Upper lobe of right lung (tissue), 1 donor: Measurements from ENCODE around the gene SLC38A3. TPM values are rescaled to one million over a fixed set of nuclear protein-coding genes. Genes with fewer than 3 reads are reported as not detected.

Experiments
- ATAC-seq: fragments of 200-7000 bp; cut with Tn5 transposase; one replicate; pipeline ENCODE4 v1.9.1; 2020; ENCODE audit warnings: mild to moderate bottlenecking, moderate library complexity
- DNase-seq: peaks from one replicate; pipeline ENCODE4 v3.0.0-alpha.2; 2020
- H3K27ac ChIP-seq: fragments of 200-600 bp; one replicate; pipeline ENCODE4 v1.8.0; 2022
- H3K27me3 ChIP-seq: fragments of 200-600 bp; one replicate; pipeline ENCODE4 v1.8.0; 2022; ENCODE audit warnings: mild to moderate bottlenecking
- H3K36me3 ChIP-seq: fragments of 200-600 bp; one replicate; pipeline ENCODE4 v1.8.0; 2022
- H3K4me1 ChIP-seq: fragments of 200-600 bp; one replicate; pipeline ENCODE4 v1.8.0; 2022
- H3K4me3 ChIP-seq: fragments of 200-600 bp; one replicate; pipeline ENCODE4 v1.8.0; 2022; ENCODE audit warnings: mild to moderate bottlenecking
- H3K9me3 ChIP-seq: fragments of 200-600 bp; one replicate; pipeline ENCODE4 v1.8.0; 2022
- intact Hi-C: fragments of 100-400 bp; cut with DNase I; formaldehyde crosslinking; loops from one replicate; pipeline ENCODE4 v1.11.0; 2022
- total RNA-seq: library from RNA; stranded (reverse); fragmentation: NEBNext Ultra II Directional; extraction: Animal tissue kit (Norgen Biotek cat#: 25700); gene quantifications from one replicate; pipeline ENCODE4 v1.2.1, GENCODE V29; 2021
- TF ChIP-seq, protein P1 (sequence below): fragments of 200-600 bp; IDR thresholded peaks from one replicate; pipeline ENCODE4 v1.8.0; 2022; ENCODE audit warnings: antibody characterized with exemption
- donor health status: DM: no; HTN: yes; CAD: no; lungs with severe emphysema.

Gene SLC38A3
- total RNA-seq, 1 donor from 2014 or later = not detected

GRCh38 chr3:50158530-50159146 is 46.4 kb upstream of the SLC38A3 start:
- ATAC-seq (no peak), DNase-seq (no peak)
- TF ChIP-seq, protein P1, sequence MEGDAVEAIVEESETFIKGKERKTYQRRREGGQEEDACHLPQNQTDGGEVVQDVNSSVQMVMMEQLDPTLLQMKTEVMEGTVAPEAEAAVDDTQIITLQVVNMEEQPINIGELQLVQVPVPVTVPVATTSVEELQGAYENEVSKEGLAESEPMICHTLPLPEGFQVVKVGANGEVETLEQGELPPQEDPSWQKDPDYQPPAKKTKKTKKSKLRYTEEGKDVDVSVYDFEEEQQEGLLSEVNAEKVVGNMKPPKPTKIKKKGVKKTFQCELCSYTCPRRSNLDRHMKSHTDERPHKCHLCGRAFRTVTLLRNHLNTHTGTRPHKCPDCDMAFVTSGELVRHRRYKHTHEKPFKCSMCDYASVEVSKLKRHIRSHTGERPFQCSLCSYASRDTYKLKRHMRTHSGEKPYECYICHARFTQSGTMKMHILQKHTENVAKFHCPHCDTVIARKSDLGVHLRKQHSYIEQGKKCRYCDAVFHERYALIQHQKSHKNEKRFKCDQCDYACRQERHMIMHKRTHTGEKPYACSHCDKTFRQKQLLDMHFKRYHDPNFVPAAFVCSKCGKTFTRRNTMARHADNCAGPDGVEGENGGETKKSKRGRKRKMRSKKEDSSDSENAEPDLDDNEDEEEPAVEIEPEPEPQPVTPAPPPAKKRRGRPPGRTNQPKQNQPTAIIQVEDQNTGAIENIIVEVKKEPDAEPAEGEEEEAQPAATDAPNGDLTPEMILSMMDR = no peak
- Histone ChIP-seq H3K4me3 (no peak overlapping the region), H3K27me3 (no peaks in the 10 kb centered on the region), H3K27ac (peak overlapping the region; percentile 45), H3K9me3 (no peaks in the 10 kb centered on the region), H3K36me3 (no peaks in the 10 kb centered on the region), H3K4me1 (peaks cover 64% of the 10 kb centered on the region)
- intact Hi-C loops = no loop called here

DNA sequence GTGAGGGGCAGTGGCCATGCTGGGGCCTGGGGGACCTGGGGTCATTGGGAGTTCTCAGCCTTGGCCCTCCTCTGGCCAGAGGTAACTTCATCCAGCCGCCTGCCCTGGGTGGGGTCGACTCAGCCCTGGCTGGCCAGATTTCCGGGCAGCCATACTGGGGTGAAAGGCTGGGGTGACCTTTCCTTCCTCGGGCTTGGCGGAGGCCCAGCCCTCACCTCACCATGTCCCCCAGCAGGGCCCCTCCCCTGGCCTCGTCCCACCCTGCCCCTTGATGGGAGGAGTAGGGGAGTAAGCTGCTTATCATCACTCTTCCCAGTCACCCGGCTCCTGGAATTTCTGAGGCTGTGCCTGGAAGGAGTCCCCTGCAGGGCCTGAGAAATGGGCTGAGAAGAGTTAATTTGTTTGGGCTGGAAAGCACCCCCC is 44.5 kb upstream of the SLC38A3 start:
- peaks cover 75% of the 10 kb centered on the region for H3K4me1 ChIP-seq
- intact Hi-C loops = no loop called here

GRCh38 chr3:50161320-50161719 is 43.8 kb upstream of the SLC38A3 start:
- H3K36me3 ChIP-seq = no peaks in the 10 kb centered on the region
- peak overlapping the region; percentile 75 for H3K27ac ChIP-seq
- ATAC-seq = no peak
- no peaks in the 10 kb centered on the region for H3K9me3 ChIP-seq
- H3K27me3 ChIP-seq = no peaks in the 10 kb centered on the region
- intact Hi-C loops = no loop called here
- no peak overlapping the region for H3K4me3 ChIP-seq
- TF ChIP-seq, protein P1 = no peak
- H3K4me1 ChIP-seq = peaks cover 74% of the 10 kb centered on the region
- no peak for DNase-seq

More for the DNA sequence above, 44.5 kb upstream of the SLC38A3 start:
- ATAC-seq = peak; percentile 33
- H3K4me3 ChIP-seq = no peak overlapping the region
- no peaks in the 10 kb centered on the region for H3K27me3 ChIP-seq
- peak overlapping the region; percentile 75 for H3K27ac ChIP-seq
- no peaks in the 10 kb centered on the region for H3K36me3 ChIP-seq
- TF ChIP-seq, protein P1 = no peak
- DNase-seq = no peak
- H3K9me3 ChIP-seq = no peaks in the 10 kb centered on the region

GRCh38 chr3:50162034-50162883 is 42.8 kb upstream of the SLC38A3 start:
- ATAC-seq (peak; percentile 1), DNase-seq (no peak)
- Histone ChIP-seq H3K36me3 (no peaks in the 10 kb centered on the region), H3K27me3 (no peaks in the 10 kb centered on the region), H3K4me1 (peaks cover 76% of the 10 kb centered on the region), H3K4me3 (no peak overlapping the region), H3K27ac (peak overlapping the region; percentile 75), H3K9me3 (no peaks in the 10 kb centered on the region)
- intact Hi-C loops = no loop called here
- TF ChIP-seq, protein P1 = no peak

DNA sequence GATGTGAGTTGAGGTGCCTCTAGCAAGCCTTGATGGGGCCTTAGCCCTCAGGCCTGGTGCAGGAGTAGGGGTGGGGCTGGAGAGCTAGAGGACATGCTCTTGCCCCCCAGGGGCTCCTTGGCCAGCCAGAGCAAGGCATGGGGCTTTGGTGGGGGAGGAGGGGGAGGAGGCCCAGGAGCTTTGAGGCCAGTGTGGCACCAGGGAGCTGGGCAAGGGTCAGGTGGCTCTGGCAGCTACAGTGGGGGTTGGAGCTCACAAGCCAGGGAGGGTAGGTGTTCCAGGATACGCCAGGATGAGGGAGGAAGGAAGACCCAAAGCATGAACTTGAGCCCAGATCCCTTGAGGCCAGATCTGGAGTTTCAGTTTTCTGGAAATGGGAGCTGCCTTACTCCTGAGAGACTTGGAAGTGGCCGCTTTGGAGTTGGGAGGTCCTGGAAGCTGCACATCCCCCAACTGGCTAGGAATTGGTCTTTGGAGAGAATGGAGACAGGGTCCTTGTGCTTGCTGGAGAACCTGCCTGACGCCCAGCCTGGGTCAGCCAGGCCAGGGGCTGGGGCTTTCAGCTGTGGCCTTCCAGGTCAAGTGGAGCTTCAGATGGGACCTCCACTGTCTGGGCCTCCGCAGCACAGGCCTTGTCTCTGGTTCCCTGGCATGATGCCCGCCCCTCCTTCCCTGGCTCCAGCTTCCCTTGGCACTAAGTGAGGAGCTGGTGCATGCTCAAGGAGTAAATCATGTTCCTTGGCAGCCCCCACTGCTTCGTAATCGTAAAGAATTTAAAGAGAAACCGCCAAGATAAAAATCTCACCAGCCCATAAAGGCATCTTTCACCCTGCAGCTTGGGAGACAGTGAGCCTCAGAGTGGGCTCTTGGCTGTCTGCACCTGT is 41.3 kb upstream of the SLC38A3 start:
- DNase-seq (peak; percentile 80), ATAC-seq (peak; percentile 16)
- no peak overlapping the region for H3K4me3 ChIP-seq
- H3K36me3 ChIP-seq = no peaks in the 10 kb centered on the region
- no peaks in the 10 kb centered on the region for H3K27me3 ChIP-seq
- H3K9me3 ChIP-seq = no peaks in the 10 kb centered on the region
- peak overlapping the region; percentile 76 for H3K27ac ChIP-seq
- intact Hi-C loops = no loop called here
- TF ChIP-seq, protein P1 = no peak
- peaks cover 79% of the 10 kb centered on the region for H3K4me1 ChIP-seq
